GM18519 (cell line): ENCODE measurements around the gene ZNF384.

Experiments used
- ATAC-seq: cut with Tn5 transposase; IDR thresholded peaks from one replicate; pipeline ENCODE4 v1.9.1; 2021; ENCODE audit warnings: mild to moderate bottlenecking, moderate library complexity; ENCODE audit not compliant: unreplicated experiment, low FRiP score

Gene ZNF384

GRCh38 chr12:6662906-6663742 lies 26.1 kb downstream of the ZNF384 start, which contains the start of gene ING4:
TSS of gene ING4 (minus strand) at chr12:6663119. CDS start at chr12:6663101, 18 bp downstream.
- ATAC-seq = peak; percentile 85

GRCh38 chr12:6662602-6662905 lies 26.6 kb downstream of the ZNF384 start:
- ATAC-seq = no peak

- no peak for ATAC-seq
These were observed 35.2 kb downstream of the ZNF384 start for GRCh38 chr12:6653987-6654386.

GRCh38 chr12:6653342-6653741 lies 35.8 kb downstream of the ZNF384 start:
- no peak for ATAC-seq

GRCh38 chr12:6652391-6652790 lies 36.8 kb downstream of the ZNF384 start:
- ATAC-seq = no peak

- no peak for ATAC-seq
These were observed 38.3 kb downstream of the ZNF384 start for GRCh38 chr12:6650832-6651231.

- ATAC-seq = no peak
These were observed 42.0 kb downstream of the ZNF384 start, which contains the start of gene ACRBP for GRCh38 chr12:6647083-6647604. TSS of gene ACRBP (minus strand) at chr12:6647432. CDS start at chr12:6647366, 66 bp downstream.

- no peak for ATAC-seq
These were observed 42.7 kb downstream of the ZNF384 start for GRCh38 chr12:6646276-6647082.

GRCh38 chr12:6644903-6645302 lies 44.3 kb downstream of the ZNF384 start:
- no peak for ATAC-seq

- no peak for ATAC-seq
These were observed 44.9 kb downstream of the ZNF384 start for GRCh38 chr12:6644257-6644596.

- ATAC-seq = no peak
These were observed 45.5 kb downstream of the ZNF384 start for GRCh38 chr12:6643569-6644256.

- ATAC-seq = no peak
These were observed 48.0 kb downstream of the ZNF384 start for GRCh38 chr12:6641131-6641530.

- no peak for ATAC-seq
These were observed 48.7 kb downstream of the ZNF384 start for GRCh38 chr12:6640497-6640896.

GRCh38 chr12:6639151-6639801 lies 49.9 kb downstream of the ZNF384 start:
- ATAC-seq = no peak

- ATAC-seq = no peak
These were observed 50.9 kb downstream of the ZNF384 start for GRCh38 chr12:6638305-6638704.

- no peak for ATAC-seq
These were observed 53.2 kb downstream of the ZNF384 start, which contains the start of gene LPAR5 for GRCh38 chr12:6635856-6636531. TSS of gene LPAR5 (minus strand) at chr12:6635959. CDS start at chr12:6621248, 14,711 bp downstream.

- no peak for ATAC-seq
These were observed 53.8 kb downstream of the ZNF384 start for GRCh38 chr12:6635375-6635855.

- no peak for ATAC-seq
These were observed 56.9 kb downstream of the ZNF384 start for GRCh38 chr12:6632026-6632983.
